Stimulated activated CD8-positive, alpha-beta memory T cell treated with anti-CD3 and anti-CD28 coated beads, Interleukin-15, amount 100 ng/mL, for 24 hours (primary cell): ENCODE results near the gene CCDC24.

Experiments
- DNase-seq: peaks from one replicate; pipeline ENCODE4 v3.0.0-alpha.2; 2020; ENCODE audit warnings: low read depth

The CCDC24 gene

DNA sequence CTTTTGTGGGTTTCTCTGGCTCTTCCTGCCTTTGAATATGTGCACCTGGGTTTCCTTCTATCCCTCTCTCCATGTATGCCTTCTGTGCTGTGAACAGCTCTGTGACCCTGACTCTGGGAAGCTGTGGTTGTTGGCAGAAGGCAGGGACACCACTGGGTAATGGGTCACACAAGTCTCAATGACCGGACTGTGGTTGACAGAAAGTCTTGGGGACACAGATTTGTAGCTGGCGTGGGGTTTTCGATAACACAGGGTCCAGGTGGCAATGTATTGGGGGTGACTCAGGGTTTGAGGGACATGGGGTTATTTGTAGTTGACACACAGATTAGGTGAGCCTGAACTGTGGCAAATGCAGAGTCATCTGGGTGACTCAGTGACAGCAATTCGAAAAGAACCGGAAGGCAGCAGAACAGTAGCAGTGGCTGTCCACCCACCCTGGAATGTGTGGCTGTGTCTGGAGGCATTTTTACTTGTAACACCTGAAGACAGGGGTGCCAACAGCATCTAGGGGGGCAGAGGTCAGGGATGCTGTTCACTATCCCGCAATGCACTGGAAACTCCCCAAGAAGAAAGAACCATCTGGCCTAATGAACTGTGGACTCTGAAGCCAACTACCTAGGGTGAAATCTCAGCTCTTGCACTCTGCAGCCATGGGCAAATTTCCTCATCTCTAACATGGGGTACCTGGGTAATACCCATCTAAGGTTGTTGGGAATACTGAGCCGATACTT, 52.8 kb downstream of the CCDC24 start:
- DNase-seq: no peak

DNA sequence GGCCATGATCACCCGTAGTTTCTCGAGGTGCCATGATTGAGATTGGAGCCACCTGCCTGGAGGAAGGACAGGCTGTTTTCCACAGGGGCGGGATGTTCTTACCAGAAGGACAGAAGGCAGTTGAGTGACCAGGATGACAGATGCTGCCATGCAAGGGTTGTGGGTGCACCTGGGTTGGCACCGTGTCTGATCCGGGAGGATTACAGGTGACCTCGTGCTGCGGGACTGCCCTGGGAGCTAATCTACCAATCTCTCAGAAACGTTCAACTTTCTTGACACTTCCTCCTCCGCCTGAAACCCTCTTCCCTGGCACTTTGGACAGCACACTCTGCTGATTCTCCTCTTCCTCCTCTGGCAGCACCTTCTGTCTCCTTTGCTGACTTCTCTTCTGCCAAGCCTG, 53.7 kb downstream of the CCDC24 start:
- DNase-seq: no peak
